CD4-positive, alpha-beta T cell (primary cell): ENCODE data around the gene HIVEP3. TPM values are rescaled to one million over a fixed set of nuclear protein-coding genes. Genes with fewer than 3 reads are reported as not detected.

Source experiments
- ATAC-seq: fragments of 200-7000 bp; cut with Tn5 transposase; one replicate; pipeline ENCODE4 v1.10.0; 2022; ENCODE audit warnings: mild to moderate bottlenecking; ENCODE audit not compliant: poor library complexity
- CTCF ChIA-PET: fragments of 350-600 bp; sonication (Branson Sonifier 250); formaldehyde crosslinking; loops from one replicate; lab custom pipeline; 2021; ENCODE audit warnings: antibody characterized with exemption, inconsistent platforms; lab: Charles Lee
- POLR2A ChIA-PET: fragments of 350-600 bp; sonication (Branson Sonifier 250); formaldehyde crosslinking; loops from one replicate; lab custom pipeline; 2021; ENCODE audit warnings: antibody characterized with exemption, inconsistent platforms; lab: Charles Lee
- DNase-seq, 14 experiments: peaks; one replicate each; pipeline ENCODE4 v3.0.0-alpha.2; 2013 to 2020; ENCODE audit warnings: mixed read lengths in 2 of 14
- H3K27ac ChIP-seq, 2 donors: one replicate each; pipeline versions ENCODE4 v1.5.1 to v1.7.0; 2013; ENCODE audit warnings: low read length in 2 of 2, low read depth in 1 of 2, mild to moderate bottlenecking in 1 of 2
- H3K27me3 ChIP-seq, 2 experiments: 1 replicate in 1 of 2; 2 replicates in 1 of 2; pipeline versions ENCODE4 v1.6.1 to v1.7.0; 2013; ENCODE audit warnings: low read length in 2 of 2, control low read depth in 1 of 2, mild to moderate bottlenecking in 1 of 2, moderate library complexity in 1 of 2; ENCODE audit not compliant: insufficient read depth in 2 of 2, control insufficient read depth in 1 of 2
- H3K36me3 ChIP-seq: one replicate; pipeline ENCODE4 v1.6.1; 2013; ENCODE audit warnings: low read length, control low read depth; ENCODE audit not compliant: insufficient read depth
- H3K4me1 ChIP-seq: one replicate; pipeline ENCODE4 v1.6.1; 2013; ENCODE audit warnings: low read length, control low read depth; ENCODE audit not compliant: insufficient read depth
- H3K4me3 ChIP-seq: one replicate; pipeline ENCODE4 v1.5.1; 2013; ENCODE audit warnings: mild to moderate bottlenecking, low read length, moderate library complexity
- H3K9me3 ChIP-seq, 2 experiments: 1 replicate in 1 of 2; 2 replicates in 1 of 2; pipeline versions ENCODE4 v1.6.1 to v1.7.0; 2013; ENCODE audit warnings: low read length in 2 of 2, mild to moderate bottlenecking in 2 of 2, control low read depth in 1 of 2, moderate library complexity in 1 of 2; ENCODE audit not compliant: control insufficient read depth in 1 of 2, insufficient read depth in 1 of 2
- H3K27ac Mint-ChIP-seq: one replicate; pipeline ENCODE4 v1.8.0; 2020; ENCODE audit warnings: mixed read lengths
- H3K27me3 Mint-ChIP-seq: one replicate; pipeline ENCODE4 v1.8.0; 2021; ENCODE audit warnings: mixed read lengths
- H3K36me3 Mint-ChIP-seq: one replicate; pipeline ENCODE4 v1.8.0; 2021; ENCODE audit warnings: low read depth, mixed read lengths
- H3K4me1 Mint-ChIP-seq: one replicate; pipeline ENCODE4 v1.8.0; 2021; ENCODE audit warnings: low read depth, mixed read lengths
- H3K4me3 Mint-ChIP-seq: one replicate; pipeline ENCODE4 v1.8.0; 2020; ENCODE audit warnings: mild to moderate bottlenecking, mixed read lengths
- H3K9me3 Mint-ChIP-seq: one replicate; pipeline ENCODE4 v1.8.0; 2020; ENCODE audit warnings: mixed read lengths
- CTCF ChIP-seq: fragments of 200-600 bp; IDR thresholded peaks from one replicate; pipeline ENCODE4 v1.8.0; 2022; ENCODE audit warnings: antibody characterized with exemption, mild to moderate bottlenecking
- intact Hi-C, 2 experiments: fragments of 100-400 bp; cut with DNase I in 1 of 2; cut with micrococcal nuclease in 1 of 2; formaldehyde crosslinking; loops; one replicate each; pipeline versions ENCODE4 v1.15.1 to v1.9.0; 2023 to 2025; cut with DNase I, micrococcal nuclease
- total RNA-seq, 174 experiments: library from RNA in 2 of 174; stranded (reverse) in 2 of 174; gene quantifications; one replicate each; pipeline ENCODE4 v1.2.3 and lab custom pipeline; 2021 to 2026

Gene HIVEP3
- total RNA-seq, 2 experiments from 2014 or later, result 5.1 to 5.4 TPM

GRCh38 chr1:41564741-41565475 is 353.8 kb downstream of the HIVEP3 start:
- no peaks in the 10 kb centered on the region for H3K36me3 ChIP-seq
- POLR2A ChIA-PET, result no interaction called here
- no peak for TF ChIP-seq CTCF
- no peak overlapping the region for H3K27ac ChIP-seq
- Mint-ChIP-seq H3K4me1 (no peaks in the 10 kb centered on the region), H3K9me3 (no peaks in the 10 kb centered on the region), H3K27ac (no peak overlapping the region), H3K4me3 (no peak overlapping the region), H3K27me3 (no peaks in the 10 kb centered on the region), H3K36me3 (peaks cover 5% of the 10 kb centered on the region)
- no peak for DNase-seq
- intact Hi-C loops, result no loop called here
- no peaks in the 10 kb centered on the region for H3K4me1 ChIP-seq
- H3K27me3 ChIP-seq, result no peaks in the 10 kb centered on the region
- CTCF ChIA-PET, result no interaction called here
- no peak overlapping the region for H3K4me3 ChIP-seq
- H3K9me3 ChIP-seq, result no peaks in the 10 kb centered on the region
- no peak for ATAC-seq

GRCh38 chr1:41562328-41562727 is 356.4 kb downstream of the HIVEP3 start:
- Histone ChIP-seq H3K9me3 (no peaks in the 10 kb centered on the region), H3K27ac (no peak overlapping the region), H3K4me1 (no peaks in the 10 kb centered on the region), H3K4me3 (no peak overlapping the region), H3K27me3 (no peaks in the 10 kb centered on the region), H3K36me3 (no peaks in the 10 kb centered on the region)
- H3K27ac Mint-ChIP-seq, result no peak overlapping the region
- ChIA-PET POLR2A (no interaction called here), CTCF (no interaction called here)
- H3K4me1 Mint-ChIP-seq, result no peaks in the 10 kb centered on the region
- no peaks in the 10 kb centered on the region for H3K9me3 Mint-ChIP-seq
- DNase-seq (no peak), ATAC-seq (no peak)
- no peak for TF ChIP-seq CTCF
- intact Hi-C loops, result no loop called here
- H3K27me3 Mint-ChIP-seq, result no peaks in the 10 kb centered on the region
- no peaks in the 10 kb centered on the region for H3K36me3 Mint-ChIP-seq
- H3K4me3 Mint-ChIP-seq, result no peak overlapping the region

- Histone ChIP-seq H3K4me1 (no peaks in the 10 kb centered on the region), H3K36me3 (no peaks in the 10 kb centered on the region), H3K4me3 (no peak overlapping the region), H3K27ac (no peak overlapping the region), H3K27me3 (no peaks in the 10 kb centered on the region), H3K9me3 (no peaks in the 10 kb centered on the region)
- Mint-ChIP-seq H3K27ac (no peak overlapping the region), H3K36me3 (peaks cover 4% of the 10 kb centered on the region), H3K27me3 (no peaks in the 10 kb centered on the region), H3K4me3 (no peak overlapping the region), H3K9me3 (peaks cover 2% of the 10 kb centered on the region), H3K4me1 (no peaks in the 10 kb centered on the region)
- ChIA-PET POLR2A (no interaction called here), CTCF (no interaction called here)
- TF ChIP-seq CTCF, result no peak
- DNase-seq (no peak), ATAC-seq (no peak)
- intact Hi-C loops, result no loop called here
Observed at GRCh38 chr1:41560931-41561330, 357.8 kb downstream of the HIVEP3 start.
